Panc1 (cell line): ENCODE results near the gene PITRM1.

Source experiments
- CTCF ChIP-seq: fragments of 450-650 bp; IDR thresholded peaks from 2 replicates; pipeline ENCODE4 v1.5.1; 2017; ENCODE audit warnings: mild to moderate bottlenecking
- POLR2AphosphoS5 ChIP-seq: IDR thresholded peaks from 2 replicates; pipeline ENCODE4 v1.6.1; 2012; ENCODE audit warnings: mild to moderate bottlenecking, low read depth, low read length, moderate library complexity
- SIN3A ChIP-seq: IDR thresholded peaks from 2 replicates; pipeline ENCODE4 v1.6.1; 2012; ENCODE audit warnings: low read depth, mild to moderate bottlenecking, low read length, moderate library complexity, borderline replicate concordance; ENCODE audit not compliant: insufficient read depth
- TCF7L2 ChIP-seq: IDR thresholded peaks from 2 replicates; pipeline ENCODE4 v1.6.1; 2011; ENCODE audit warnings: mild to moderate bottlenecking, low read depth, low read length, inconsistent platforms
- TF ChIP-seq, protein P1 (sequence below), 2 experiments: IDR thresholded peaks; 2 replicates each; pipeline ENCODE4 v1.6.1; 2011 to 2012; ENCODE audit warnings: low read depth in 2 of 2, control low read depth in 1 of 2, low read length in 1 of 2, mild to moderate bottlenecking in 1 of 2, moderate library complexity in 1 of 2; ENCODE audit not compliant: insufficient read depth in 1 of 2

GRCh38 chr10:3139216-3139910, 33.2 kb downstream of the PITRM1 start:
- TF ChIP-seq POLR2AphosphoS5 = no peak
- no peak for TF ChIP-seq CTCF
- no peak for TF ChIP-seq SIN3A
- TF ChIP-seq, protein P1, sequence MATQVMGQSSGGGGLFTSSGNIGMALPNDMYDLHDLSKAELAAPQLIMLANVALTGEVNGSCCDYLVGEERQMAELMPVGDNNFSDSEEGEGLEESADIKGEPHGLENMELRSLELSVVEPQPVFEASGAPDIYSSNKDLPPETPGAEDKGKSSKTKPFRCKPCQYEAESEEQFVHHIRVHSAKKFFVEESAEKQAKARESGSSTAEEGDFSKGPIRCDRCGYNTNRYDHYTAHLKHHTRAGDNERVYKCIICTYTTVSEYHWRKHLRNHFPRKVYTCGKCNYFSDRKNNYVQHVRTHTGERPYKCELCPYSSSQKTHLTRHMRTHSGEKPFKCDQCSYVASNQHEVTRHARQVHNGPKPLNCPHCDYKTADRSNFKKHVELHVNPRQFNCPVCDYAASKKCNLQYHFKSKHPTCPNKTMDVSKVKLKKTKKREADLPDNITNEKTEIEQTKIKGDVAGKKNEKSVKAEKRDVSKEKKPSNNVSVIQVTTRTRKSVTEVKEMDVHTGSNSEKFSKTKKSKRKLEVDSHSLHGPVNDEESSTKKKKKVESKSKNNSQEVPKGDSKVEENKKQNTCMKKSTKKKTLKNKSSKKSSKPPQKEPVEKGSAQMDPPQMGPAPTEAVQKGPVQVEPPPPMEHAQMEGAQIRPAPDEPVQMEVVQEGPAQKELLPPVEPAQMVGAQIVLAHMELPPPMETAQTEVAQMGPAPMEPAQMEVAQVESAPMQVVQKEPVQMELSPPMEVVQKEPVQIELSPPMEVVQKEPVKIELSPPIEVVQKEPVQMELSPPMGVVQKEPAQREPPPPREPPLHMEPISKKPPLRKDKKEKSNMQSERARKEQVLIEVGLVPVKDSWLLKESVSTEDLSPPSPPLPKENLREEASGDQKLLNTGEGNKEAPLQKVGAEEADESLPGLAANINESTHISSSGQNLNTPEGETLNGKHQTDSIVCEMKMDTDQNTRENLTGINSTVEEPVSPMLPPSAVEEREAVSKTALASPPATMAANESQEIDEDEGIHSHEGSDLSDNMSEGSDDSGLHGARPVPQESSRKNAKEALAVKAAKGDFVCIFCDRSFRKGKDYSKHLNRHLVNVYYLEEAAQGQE (IDR thresholded peaks at IDR 0.05; ENCODE audit: insufficient read depth in 1 of 2, low read depth in 2 of 2, low read length in 1 of 2) = no peak
- TF ChIP-seq TCF7L2 = no peak
